ENCODE data around the gene SOST. TPM values are rescaled to one million over a fixed set of nuclear protein-coding genes. Genes with fewer than 3 reads are reported as not detected.

Gene SOST
- total RNA-seq, 1 donor from 2014 or later = not detected

DNA sequence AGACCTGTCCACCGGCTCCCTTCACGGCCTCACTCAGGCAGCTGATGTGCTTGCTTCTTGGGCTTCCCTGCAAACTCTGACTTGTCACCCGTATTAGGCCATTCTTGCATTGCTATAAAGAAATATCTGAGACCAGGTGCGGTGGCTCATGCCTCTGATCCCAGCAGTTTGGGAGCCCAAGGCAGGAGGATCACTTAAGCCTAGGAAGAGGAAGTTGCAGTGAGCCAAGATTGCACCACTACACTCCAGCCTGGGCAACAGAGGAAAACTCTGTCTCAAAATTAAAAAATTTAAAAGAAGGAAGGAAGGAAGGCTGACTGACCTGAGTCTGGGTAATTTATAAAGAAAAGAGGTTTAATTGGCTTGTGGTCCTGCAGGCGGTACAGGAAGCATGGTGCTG, 17.0 kb downstream of the SOST start:
- no peaks in the 10 kb centered on the region for H3K36me3 ChIP-seq
- H3K27me3 ChIP-seq = no peaks in the 10 kb centered on the region
- H3K9me3 ChIP-seq = no peaks in the 10 kb centered on the region
- H3K27ac ChIP-seq = no peak overlapping the region
- ATAC-seq = peak; percentile 33
- intact Hi-C loops (cut with DNase I) = no loop called here
- no peak for DNase-seq
- TF ChIP-seq, protein P1, sequence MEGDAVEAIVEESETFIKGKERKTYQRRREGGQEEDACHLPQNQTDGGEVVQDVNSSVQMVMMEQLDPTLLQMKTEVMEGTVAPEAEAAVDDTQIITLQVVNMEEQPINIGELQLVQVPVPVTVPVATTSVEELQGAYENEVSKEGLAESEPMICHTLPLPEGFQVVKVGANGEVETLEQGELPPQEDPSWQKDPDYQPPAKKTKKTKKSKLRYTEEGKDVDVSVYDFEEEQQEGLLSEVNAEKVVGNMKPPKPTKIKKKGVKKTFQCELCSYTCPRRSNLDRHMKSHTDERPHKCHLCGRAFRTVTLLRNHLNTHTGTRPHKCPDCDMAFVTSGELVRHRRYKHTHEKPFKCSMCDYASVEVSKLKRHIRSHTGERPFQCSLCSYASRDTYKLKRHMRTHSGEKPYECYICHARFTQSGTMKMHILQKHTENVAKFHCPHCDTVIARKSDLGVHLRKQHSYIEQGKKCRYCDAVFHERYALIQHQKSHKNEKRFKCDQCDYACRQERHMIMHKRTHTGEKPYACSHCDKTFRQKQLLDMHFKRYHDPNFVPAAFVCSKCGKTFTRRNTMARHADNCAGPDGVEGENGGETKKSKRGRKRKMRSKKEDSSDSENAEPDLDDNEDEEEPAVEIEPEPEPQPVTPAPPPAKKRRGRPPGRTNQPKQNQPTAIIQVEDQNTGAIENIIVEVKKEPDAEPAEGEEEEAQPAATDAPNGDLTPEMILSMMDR (IDR thresholded peaks at IDR 0.05) = no peak
- no peaks in the 10 kb centered on the region for H3K4me1 ChIP-seq
- no peak overlapping the region for H3K4me3 ChIP-seq

DNA sequence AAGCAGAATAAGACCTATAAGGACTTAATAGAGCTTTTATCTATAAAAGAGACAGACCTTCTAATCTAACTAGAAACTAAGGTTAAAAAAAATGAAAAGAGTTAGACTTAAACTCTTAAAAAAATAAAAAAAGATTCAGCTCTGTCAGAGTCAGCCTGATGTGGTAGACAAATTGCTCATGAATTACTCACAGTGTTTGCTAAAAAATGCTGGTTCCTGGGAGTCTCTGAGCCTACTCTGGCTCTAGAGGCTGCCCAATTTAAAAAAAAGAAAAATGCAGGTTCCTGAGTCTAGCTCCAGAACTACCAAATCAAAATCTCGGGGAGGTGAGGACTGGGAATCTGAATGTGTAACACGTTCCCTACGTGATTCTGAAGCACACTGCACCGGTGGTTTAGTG, 18.1 kb downstream of the SOST start:
- no peaks in the 10 kb centered on the region for H3K36me3 ChIP-seq
- H3K4me1 ChIP-seq = no peaks in the 10 kb centered on the region
- H3K27ac ChIP-seq = no peak overlapping the region
- ATAC-seq (no peak), DNase-seq (no peak)
- H3K9me3 ChIP-seq = no peaks in the 10 kb centered on the region
- TF ChIP-seq, protein P1 (IDR thresholded peaks at IDR 0.05) = no peak
- no peak overlapping the region for H3K4me3 ChIP-seq
- no peaks in the 10 kb centered on the region for H3K27me3 ChIP-seq
- intact Hi-C loops (cut with DNase I) = no loop called here

DNA sequence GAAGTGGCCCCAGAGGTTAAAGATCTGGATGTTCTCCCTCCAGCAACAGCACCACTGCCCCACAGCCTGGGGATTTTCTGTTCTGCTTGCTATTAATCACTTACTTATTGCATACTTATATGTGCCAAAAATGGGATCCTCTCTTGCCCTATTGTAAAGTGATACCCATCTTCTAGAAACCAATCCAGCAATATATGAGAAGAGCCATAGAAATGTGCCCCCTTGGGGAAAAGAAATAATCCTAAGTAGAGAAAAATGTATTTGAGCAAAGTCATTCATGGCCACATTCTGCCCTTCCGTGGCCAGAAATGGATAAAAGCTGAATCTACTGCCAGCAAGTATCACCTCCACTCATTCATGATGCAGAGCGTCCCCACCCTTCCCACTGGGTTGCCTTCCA, 20.9 kb downstream of the SOST start:
- Histone ChIP-seq H3K4me1 (peaks cover 7% of the 10 kb centered on the region), H3K4me3 (no peak overlapping the region), H3K9me3 (no peaks in the 10 kb centered on the region), H3K27ac (no peak overlapping the region), H3K27me3 (no peaks in the 10 kb centered on the region), H3K36me3 (no peaks in the 10 kb centered on the region)
- TF ChIP-seq, protein P1 (IDR thresholded peaks at IDR 0.05) = no peak
- ATAC-seq (no peak), DNase-seq (no peak)
- intact Hi-C loops (cut with DNase I) = no loop called here

DNA sequence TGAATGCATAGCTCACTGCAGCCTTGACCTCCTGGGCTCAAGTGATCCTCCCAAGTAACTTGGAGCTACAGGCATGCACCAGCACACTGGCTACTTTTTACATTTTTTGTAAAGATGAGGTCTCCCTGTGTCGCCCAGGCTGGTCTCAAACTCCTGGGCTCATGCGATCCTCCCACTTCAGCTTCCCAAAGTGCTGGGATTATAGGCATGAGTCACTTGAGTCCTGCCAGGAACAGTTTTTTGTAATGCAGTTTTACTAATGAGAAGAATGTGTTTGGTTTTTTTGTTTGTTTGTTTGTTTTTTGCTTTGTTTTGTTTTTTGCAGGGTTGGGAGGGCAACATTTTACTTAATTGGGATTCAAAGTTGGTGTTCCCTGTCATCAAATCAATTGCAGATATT, 22.2 kb downstream of the SOST start:
- TF ChIP-seq, protein P1 (IDR thresholded peaks at IDR 0.05) = no peak
- Histone ChIP-seq H3K36me3 (no peaks in the 10 kb centered on the region), H3K9me3 (no peaks in the 10 kb centered on the region), H3K4me3 (no peak overlapping the region), H3K27me3 (no peaks in the 10 kb centered on the region), H3K27ac (no peak overlapping the region), H3K4me1 (peaks cover 7% of the 10 kb centered on the region)
- no peak for ATAC-seq
- intact Hi-C loops (cut with DNase I) = no loop called here
- no peak for DNase-seq

DNA sequence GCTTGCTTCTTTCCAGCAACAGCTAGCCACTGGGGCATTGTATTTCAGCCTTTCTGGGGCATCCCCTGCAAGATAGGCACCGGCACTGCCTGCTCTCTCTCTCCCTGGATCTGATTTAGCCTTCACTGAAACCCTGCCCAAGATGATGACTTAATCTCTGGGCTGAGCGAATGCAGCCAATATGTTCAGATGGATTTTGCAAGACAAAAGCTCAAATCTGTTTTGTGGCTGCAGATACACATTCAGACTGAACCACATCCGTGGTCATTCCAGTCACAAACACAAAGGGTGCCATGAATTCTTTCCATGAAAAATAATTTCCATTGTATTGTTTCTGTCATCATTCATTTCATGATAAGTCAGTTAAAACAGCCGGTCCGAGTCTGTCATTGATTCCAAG, 24.2 kb downstream of the SOST start:
- intact Hi-C loops (cut with DNase I) = no loop called here
- no peak overlapping the region for H3K27ac ChIP-seq

More for the DNA sequence above, 24.2 kb downstream of the SOST start:
- H3K4me1 ChIP-seq = peaks cover 7% of the 10 kb centered on the region
- no peaks in the 10 kb centered on the region for H3K36me3 ChIP-seq
- no peaks in the 10 kb centered on the region for H3K9me3 ChIP-seq
- H3K27me3 ChIP-seq = no peaks in the 10 kb centered on the region
- TF ChIP-seq, protein P1 (IDR thresholded peaks at IDR 0.05) = no peak
- H3K4me3 ChIP-seq = no peak overlapping the region
- no peak for DNase-seq
- ATAC-seq = no peak
